A549 (cell line): Measurements from ENCODE around the gene IMP3. TPM values are rescaled to one million over a fixed set of nuclear protein-coding genes. Genes with fewer than 3 reads are reported as not detected.

ENCODE experiments used
- CBX2 ChIP-seq: fragments of 200-600 bp; sonication (generic); IDR thresholded peaks from 2 replicates; pipeline ENCODE4 v1.6.1; 2016; ENCODE audit warnings: low read depth, mild to moderate bottlenecking, borderline replicate concordance
- CBX8 ChIP-seq: fragments of 200-600 bp; sonication (generic); IDR thresholded peaks from 2 replicates; pipeline ENCODE4 v1.6.1; 2016
- ESRRA ChIP-seq: fragments of 150-350 bp; IDR thresholded peaks from 2 replicates; pipeline ENCODE4 v1.6.1; 2014; ENCODE audit warnings: mild to moderate bottlenecking, low read length, borderline replicate concordance
- FOSB ChIP-seq: fragments of 250-450 bp; sonication (Bioruptor Pico); IDR thresholded peaks from 2 replicates; pipeline ENCODE4 v1.5.0; 2020; ENCODE audit warnings: mild to moderate bottlenecking, moderate library complexity
- GATA3 ChIP-seq: IDR thresholded peaks from 2 replicates; pipeline ENCODE4 v1.6.1; 2012; ENCODE audit warnings: borderline replicate concordance
- HEYL ChIP-seq: fragments of 250-450 bp; sonication (Bioruptor Pico); IDR thresholded peaks from 2 replicates; pipeline ENCODE4 v1.8.0; 2021; ENCODE audit warnings: mild to moderate bottlenecking, moderate library complexity
- HOXA7 ChIP-seq: fragments of 250-450 bp; sonication (Bioruptor Pico); IDR thresholded peaks from 2 replicates; pipeline ENCODE4 v1.5.0; 2020; ENCODE audit warnings: mild to moderate bottlenecking, moderate library complexity
- HOXB13 ChIP-seq: fragments of 250-450 bp; sonication (Bioruptor Pico); IDR thresholded peaks from 2 replicates; pipeline ENCODE4 v1.5.0; 2020; ENCODE audit warnings: low read depth, mild to moderate bottlenecking, moderate library complexity
- HOXB5 ChIP-seq: fragments of 250-450 bp; sonication (Bioruptor Pico); IDR thresholded peaks from 2 replicates; pipeline ENCODE4 v1.5.0; 2020; ENCODE audit warnings: mild to moderate bottlenecking, moderate library complexity
- JUN ChIP-seq, 2 experiments: fragments of >200 bp; sonication (Bioruptor Twin); formaldehyde crosslinking; IDR thresholded peaks; 2 replicates in 1 of 2; 3 replicates in 1 of 2; pipeline ENCODE4 v1.6.1; 2016 to 2017
- MAZ ChIP-seq: fragments of 150-350 bp; IDR thresholded peaks from 2 replicates; pipeline ENCODE4 v1.6.1; 2014; ENCODE audit warnings: antibody characterized with exemption, low read depth, low read length, borderline replicate concordance
- NFE2L2 ChIP-seq: fragments of 150-350 bp; conservative IDR thresholded peaks from 2 replicates; pipeline ENCODE4 v1.6.1; 2014; ENCODE audit warnings: low read length
- NR3C1 ChIP-seq: fragments of >200 bp; sonication (Bioruptor Twin); formaldehyde crosslinking; IDR thresholded peaks from 3 replicates; pipeline ENCODE4 v1.6.1; 2017
- POLR2A ChIP-seq: IDR thresholded peaks from 2 replicates; pipeline ENCODE4 v1.6.1; 2012; ENCODE audit warnings: mild to moderate bottlenecking, low read length
- ZC3H11A ChIP-seq: fragments of 450-650 bp; IDR thresholded peaks from 2 replicates; pipeline ENCODE4 v1.6.1; 2014; ENCODE audit warnings: antibody characterized with exemption, mild to moderate bottlenecking
- ZFP36 ChIP-seq: fragments of 450-650 bp; IDR thresholded peaks from 2 replicates; pipeline ENCODE4 v1.6.1; 2014; ENCODE audit warnings: borderline replicate concordance; ENCODE audit not compliant: partially characterized antibody
- polyA plus RNA-seq, 4 experiments: library from polyadenylated mRNA; depleted of rRNA in 3 of 4; stranded (reverse); fragments of >200 nt; fragmentation: RNase III in 1 of 4; extraction: RNeasy Plus Mini Kit Qiagen cat#74134 plus additional on column Dnase treatment in 1 of 4; gene quantifications; 2 replicates in 3 of 4; 3 replicates in 1 of 4; pipeline ENCODE4 v1.2.3, GENCODE V29; 2011 to 2017
- TF ChIP-seq, protein P1 (sequence below): fragments of 200-600 bp; sonication (generic); IDR thresholded peaks from 2 replicates; pipeline ENCODE4 v1.6.1; 2016; ENCODE audit warnings: antibody characterized with exemption, mild to moderate bottlenecking, moderate library complexity
- TF ChIP-seq, protein P2 (sequence below): fragments of 150-350 bp; IDR thresholded peaks from 2 replicates; pipeline ENCODE4 v1.6.1; 2014; ENCODE audit warnings: low read depth, mild to moderate bottlenecking, low read length
- TF ChIP-seq, protein P3 (sequence below): fragments of 250-450 bp; sonication (Bioruptor Pico); IDR thresholded peaks from 2 replicates; pipeline ENCODE4 v1.5.0; 2021; ENCODE audit warnings: mild to moderate bottlenecking, moderate library complexity, borderline replicate concordance
- TF ChIP-seq, protein P4 (sequence below): IDR thresholded peaks from 2 replicates; pipeline ENCODE4 v1.6.1; 2012; ENCODE audit warnings: low read depth, borderline replicate concordance
- TF ChIP-seq, protein P5 (sequence below): IDR thresholded peaks from 2 replicates; pipeline ENCODE4 v1.6.1; 2012
- TF ChIP-seq, protein P6 (sequence below): fragments of 250-450 bp; sonication (Bioruptor Pico); IDR thresholded peaks from 2 replicates; pipeline ENCODE4 v1.5.0; 2020; ENCODE audit warnings: low read depth, mild to moderate bottlenecking, moderate library complexity
- TF ChIP-seq, protein P7 (sequence below): IDR thresholded peaks from 2 replicates; pipeline ENCODE4 v1.6.1; 2012

Gene IMP3
- polyA plus RNA-seq, 2 of the 4 experiments (the other 2 are of a cell fraction), result 90.0 to 94.7 TPM

DNA sequence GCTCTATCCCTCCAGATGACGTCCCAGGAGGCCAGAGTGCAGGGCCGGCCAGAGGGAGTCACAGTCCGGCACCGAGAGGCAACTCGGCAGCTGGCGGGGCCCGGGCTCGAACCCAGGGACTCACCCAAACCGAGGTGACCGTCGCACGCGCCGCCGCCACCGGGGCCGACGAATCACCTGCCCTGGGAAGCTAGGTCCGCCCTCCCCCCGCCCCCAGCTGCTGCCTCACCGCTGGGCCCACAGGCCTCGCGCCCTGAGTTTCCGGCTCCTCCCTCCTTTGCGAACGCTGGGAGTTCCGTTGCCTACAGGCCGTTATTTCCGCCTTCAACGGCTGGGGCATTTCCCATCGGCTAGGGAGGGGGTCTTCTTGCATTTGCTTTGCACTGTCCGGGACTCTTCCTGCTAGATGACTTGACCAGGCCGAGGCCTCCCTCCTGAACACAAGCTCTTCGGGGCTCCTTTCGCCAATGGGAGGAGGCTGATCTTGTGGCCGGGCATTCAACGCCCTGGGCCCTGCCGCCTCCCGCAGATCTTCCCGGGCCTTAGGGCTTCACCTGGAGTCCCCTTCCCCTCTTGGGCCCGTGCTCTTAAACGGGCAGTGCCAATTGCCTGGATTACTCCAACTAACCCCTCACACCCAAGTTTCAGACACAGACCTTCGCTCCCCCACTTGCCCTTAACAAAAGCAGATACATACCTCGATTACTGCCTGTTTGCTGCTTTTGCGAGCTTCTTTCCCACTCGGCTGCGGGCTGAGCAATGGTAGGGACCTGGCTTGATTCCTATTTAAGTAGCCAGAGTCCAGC, 14.3 kb downstream of the IMP3 start, which contains the start of gene SNUPN (continued):
- TF ChIP-seq, protein P1, sequence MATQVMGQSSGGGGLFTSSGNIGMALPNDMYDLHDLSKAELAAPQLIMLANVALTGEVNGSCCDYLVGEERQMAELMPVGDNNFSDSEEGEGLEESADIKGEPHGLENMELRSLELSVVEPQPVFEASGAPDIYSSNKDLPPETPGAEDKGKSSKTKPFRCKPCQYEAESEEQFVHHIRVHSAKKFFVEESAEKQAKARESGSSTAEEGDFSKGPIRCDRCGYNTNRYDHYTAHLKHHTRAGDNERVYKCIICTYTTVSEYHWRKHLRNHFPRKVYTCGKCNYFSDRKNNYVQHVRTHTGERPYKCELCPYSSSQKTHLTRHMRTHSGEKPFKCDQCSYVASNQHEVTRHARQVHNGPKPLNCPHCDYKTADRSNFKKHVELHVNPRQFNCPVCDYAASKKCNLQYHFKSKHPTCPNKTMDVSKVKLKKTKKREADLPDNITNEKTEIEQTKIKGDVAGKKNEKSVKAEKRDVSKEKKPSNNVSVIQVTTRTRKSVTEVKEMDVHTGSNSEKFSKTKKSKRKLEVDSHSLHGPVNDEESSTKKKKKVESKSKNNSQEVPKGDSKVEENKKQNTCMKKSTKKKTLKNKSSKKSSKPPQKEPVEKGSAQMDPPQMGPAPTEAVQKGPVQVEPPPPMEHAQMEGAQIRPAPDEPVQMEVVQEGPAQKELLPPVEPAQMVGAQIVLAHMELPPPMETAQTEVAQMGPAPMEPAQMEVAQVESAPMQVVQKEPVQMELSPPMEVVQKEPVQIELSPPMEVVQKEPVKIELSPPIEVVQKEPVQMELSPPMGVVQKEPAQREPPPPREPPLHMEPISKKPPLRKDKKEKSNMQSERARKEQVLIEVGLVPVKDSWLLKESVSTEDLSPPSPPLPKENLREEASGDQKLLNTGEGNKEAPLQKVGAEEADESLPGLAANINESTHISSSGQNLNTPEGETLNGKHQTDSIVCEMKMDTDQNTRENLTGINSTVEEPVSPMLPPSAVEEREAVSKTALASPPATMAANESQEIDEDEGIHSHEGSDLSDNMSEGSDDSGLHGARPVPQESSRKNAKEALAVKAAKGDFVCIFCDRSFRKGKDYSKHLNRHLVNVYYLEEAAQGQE, result no peak
- no peak for TF ChIP-seq CBX8
- no peak for TF ChIP-seq ESRRA
- no peak for TF ChIP-seq FOSB (CRISPR knock-in tag)
- 0 out of 2 replicates have a peak, but pooled peaks have one; percentile 33 for TF ChIP-seq NFE2L2
- TF ChIP-seq, protein P2, sequence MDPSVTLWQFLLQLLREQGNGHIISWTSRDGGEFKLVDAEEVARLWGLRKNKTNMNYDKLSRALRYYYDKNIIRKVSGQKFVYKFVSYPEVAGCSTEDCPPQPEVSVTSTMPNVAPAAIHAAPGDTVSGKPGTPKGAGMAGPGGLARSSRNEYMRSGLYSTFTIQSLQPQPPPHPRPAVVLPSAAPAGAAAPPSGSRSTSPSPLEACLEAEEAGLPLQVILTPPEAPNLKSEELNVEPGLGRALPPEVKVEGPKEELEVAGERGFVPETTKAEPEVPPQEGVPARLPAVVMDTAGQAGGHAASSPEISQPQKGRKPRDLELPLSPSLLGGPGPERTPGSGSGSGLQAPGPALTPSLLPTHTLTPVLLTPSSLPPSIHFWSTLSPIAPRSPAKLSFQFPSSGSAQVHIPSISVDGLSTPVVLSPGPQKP, result no peak
- peak; percentile 90 for TF ChIP-seq POLR2A
- no peak for TF ChIP-seq HOXA7 (CRISPR knock-in tag)
- peak; percentile 68; the same call in 1 of the 2 replicates for TF ChIP-seq HOXB13 (CRISPR knock-in tag)
- no peak for TF ChIP-seq NR3C1
- TF ChIP-seq JUN (IDR thresholded peaks at IDR 0.05), result peak; percentile 78 to 87
- TF ChIP-seq, protein P3, sequence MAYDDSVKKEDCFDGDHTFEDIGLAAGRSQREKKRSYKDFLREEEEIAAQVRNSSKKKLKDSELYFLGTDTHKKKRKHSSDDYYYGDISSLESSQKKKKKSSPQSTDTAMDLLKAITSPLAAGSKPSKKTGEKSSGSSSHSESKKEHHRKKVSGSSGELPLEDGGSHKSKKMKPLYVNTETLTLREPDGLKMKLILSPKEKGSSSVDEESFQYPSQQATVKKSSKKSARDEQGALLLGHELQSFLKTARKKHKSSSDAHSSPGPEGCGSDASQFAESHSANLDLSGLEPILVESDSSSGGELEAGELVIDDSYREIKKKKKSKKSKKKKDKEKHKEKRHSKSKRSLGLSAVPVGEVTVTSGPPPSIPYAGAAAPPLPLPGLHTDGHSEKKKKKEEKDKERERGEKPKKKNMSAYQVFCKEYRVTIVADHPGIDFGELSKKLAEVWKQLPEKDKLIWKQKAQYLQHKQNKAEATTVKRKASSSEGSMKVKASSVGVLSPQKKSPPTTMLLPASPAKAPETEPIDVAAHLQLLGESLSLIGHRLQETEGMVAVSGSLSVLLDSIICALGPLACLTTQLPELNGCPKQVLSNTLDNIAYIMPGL, result no peak
- peak; percentile 49; the same call in 1 of the 2 replicates for TF ChIP-seq MAZ
- TF ChIP-seq, protein P4, sequence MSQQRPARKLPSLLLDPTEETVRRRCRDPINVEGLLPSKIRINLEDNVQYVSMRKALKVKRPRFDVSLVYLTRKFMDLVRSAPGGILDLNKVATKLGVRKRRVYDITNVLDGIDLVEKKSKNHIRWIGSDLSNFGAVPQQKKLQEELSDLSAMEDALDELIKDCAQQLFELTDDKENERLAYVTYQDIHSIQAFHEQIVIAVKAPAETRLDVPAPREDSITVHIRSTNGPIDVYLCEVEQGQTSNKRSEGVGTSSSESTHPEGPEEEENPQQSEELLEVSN, result peak; percentile 74
- no peak for TF ChIP-seq GATA3
- TF ChIP-seq HOXB5 (CRISPR knock-in tag), result no peak
- TF ChIP-seq HEYL (CRISPR knock-in tag), result no peak
- TF ChIP-seq, protein P5, sequence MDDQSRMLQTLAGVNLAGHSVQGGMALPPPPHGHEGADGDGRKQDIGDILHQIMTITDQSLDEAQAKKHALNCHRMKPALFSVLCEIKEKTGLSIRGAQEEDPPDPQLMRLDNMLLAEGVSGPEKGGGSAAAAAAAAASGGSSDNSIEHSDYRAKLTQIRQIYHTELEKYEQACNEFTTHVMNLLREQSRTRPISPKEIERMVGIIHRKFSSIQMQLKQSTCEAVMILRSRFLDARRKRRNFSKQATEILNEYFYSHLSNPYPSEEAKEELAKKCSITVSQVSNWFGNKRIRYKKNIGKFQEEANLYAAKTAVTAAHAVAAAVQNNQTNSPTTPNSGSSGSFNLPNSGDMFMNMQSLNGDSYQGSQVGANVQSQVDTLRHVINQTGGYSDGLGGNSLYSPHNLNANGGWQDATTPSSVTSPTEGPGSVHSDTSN, result no peak
- TF ChIP-seq, protein P6, sequence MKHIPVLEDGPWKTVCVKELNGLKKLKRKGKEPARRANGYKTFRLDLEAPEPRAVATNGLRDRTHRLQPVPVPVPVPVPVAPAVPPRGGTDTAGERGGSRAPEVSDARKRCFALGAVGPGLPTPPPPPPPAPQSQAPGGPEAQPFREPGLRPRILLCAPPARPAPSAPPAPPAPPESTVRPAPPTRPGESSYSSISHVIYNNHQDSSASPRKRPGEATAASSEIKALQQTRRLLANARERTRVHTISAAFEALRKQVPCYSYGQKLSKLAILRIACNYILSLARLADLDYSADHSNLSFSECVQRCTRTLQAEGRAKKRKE (CRISPR knock-in tag), result no peak
- TF ChIP-seq CBX2, result no peak
- TF ChIP-seq ZC3H11A, result no peak
- TF ChIP-seq, protein P7, sequence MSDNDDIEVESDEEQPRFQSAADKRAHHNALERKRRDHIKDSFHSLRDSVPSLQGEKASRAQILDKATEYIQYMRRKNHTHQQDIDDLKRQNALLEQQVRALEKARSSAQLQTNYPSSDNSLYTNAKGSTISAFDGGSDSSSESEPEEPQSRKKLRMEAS, result peak; percentile 91
- no peak for TF ChIP-seq ZFP36
